NOMO-1 (cell line): Measurements from ENCODE around the gene TMPRSS9.
A peak's percentile ranks its signal among the peaks of the same experiment; 100 is the strongest.

Source experiments
- DNase-seq, 2 experiments: peaks; one replicate each; lab custom pipeline; 2025; ENCODE audit not compliant: unreplicated experiment in 2 of 2; lab: John Stamatoyannopoulos, UW

Gene TMPRSS9

GRCh38 chr19:2359992-2360685 lies at the start of gene TMPRSS9:
Gene TMPRSS9 (plus strand): TSS chr19:2360265. CDS start chr19:2389786, 29,521 bp downstream.
- DNase-seq = no peak

- DNase-seq = no peak
Observed at GRCh38 chr19:2311093-2311492, 49.0 kb upstream of the TMPRSS9 start.

- DNase-seq = no peak
Observed at GRCh38 chr19:2312820-2313501, 47.1 kb upstream of the TMPRSS9 start.

- DNase-seq = no peak
Observed at GRCh38 chr19:2315121-2315817, 44.8 kb upstream of the TMPRSS9 start.

- DNase-seq = peak; percentile 85 to 92
Observed at GRCh38 chr19:2315818-2316353, 44.2 kb upstream of the TMPRSS9 start.

- DNase-seq = no peak
Observed at GRCh38 chr19:2317300-2317699, 42.8 kb upstream of the TMPRSS9 start.

- DNase-seq = no peak
Observed at GRCh38 chr19:2317756-2318155, 42.3 kb upstream of the TMPRSS9 start.

- DNase-seq = no peak
Observed at GRCh38 chr19:2318923-2319322, 41.1 kb upstream of the TMPRSS9 start.

GRCh38 chr19:2319551-2319950 lies 40.5 kb upstream of the TMPRSS9 start:
- no peak for DNase-seq

- no peak for DNase-seq
Observed at GRCh38 chr19:2320049-2320448, 40.0 kb upstream of the TMPRSS9 start.

GRCh38 chr19:2320939-2321338 lies 39.1 kb upstream of the TMPRSS9 start:
- DNase-seq = no peak

GRCh38 chr19:2321565-2322283 lies 38.3 kb upstream of the TMPRSS9 start:
- no peak for DNase-seq

GRCh38 chr19:2323707-2324106 lies 36.4 kb upstream of the TMPRSS9 start:
- no peak for DNase-seq

- DNase-seq = no peak
Observed at GRCh38 chr19:2324220-2324948, 35.7 kb upstream of the TMPRSS9 start.

- no peak for DNase-seq
Observed at GRCh38 chr19:2325281-2326046, 34.6 kb upstream of the TMPRSS9 start.

- DNase-seq = no peak
Observed at GRCh38 chr19:2326699-2327360, 33.2 kb upstream of the TMPRSS9 start.

GRCh38 chr19:2327773-2328400 lies 32.2 kb upstream of the TMPRSS9 start:
- DNase-seq = peak; percentile 83 to 88

- peak; percentile 72 to 95 for DNase-seq
Observed at GRCh38 chr19:2328401-2329148, 31.5 kb upstream of the TMPRSS9 start, which contains the start of the genes LSM7 and SPPL2B. Gene LSM7 (minus strand): TSS chr19:2328586. CDS start chr19:2328566, 20 bp downstream. Gene SPPL2B (plus strand): TSS chr19:2328684. CDS start chr19:2328710, 26 bp downstream.
